K562 (cell line): ENCODE results near the gene ARHGAP15. TPM values are rescaled to one million over a fixed set of nuclear protein-coding genes. Genes with fewer than 3 reads are reported as not detected.

Experiments
- ATAC-seq: fragments of 200-7000 bp; cut with Tn5 transposase; 3 replicates; pipeline ENCODE4 v1.9.1; 2020; ENCODE audit warnings: moderate library complexity
- BruUV-seq: library from RNA; stranded (reverse); fragments of 400-500 nt; replicated peaks from 2 replicates; lab custom pipeline; 2021; lab: Mats Ljungman, UMichigan
- CTCF ChIA-PET: fragments of 300-600 bp; formaldehyde crosslinking; extraction: SDS; loops from one replicate; lab custom pipeline; 2021; ENCODE audit warnings: low intra/inter-chr PET ratio; lab: Yijun Ruan, JAX
- POLR2A ChIA-PET: fragments of 300-600, 350-650 bp; sonication (Branson Sonifier 250); formaldehyde crosslinking; extraction: SDS; loops from one replicate; lab custom pipeline; 2021; ENCODE audit warnings: antibody characterized with exemption, inconsistent platforms; lab: Yijun Ruan, JAX
- DNase-seq, 4 experiments: peaks; one replicate each; pipeline versions ENCODE4 v3.0.0 to v3.0.0-alpha.2; 2011 to 2018; ENCODE audit warnings: low spot score in 3 of 4, mixed read lengths in 3 of 4; ENCODE audit errors: extremely low read depth in 1 of 4
- FAIRE-seq: peaks from 2 replicates; lab custom pipeline; 2011; peaks lifted over from hg19 to GRCh38; lab: Jason Lieb, UNC
- H2AFZ ChIP-seq: 2 replicates; pipeline ENCODE4 v1.6.0; 2011; ENCODE audit warnings: low read depth, low read length, control low read depth, inconsistent platforms
- H3K27ac ChIP-seq: fragments of 200-600 bp; 3 replicates; pipeline ENCODE4 v1.8.0; 2011; ENCODE audit warnings: low read depth, mild to moderate bottlenecking, control low read depth, inconsistent platforms, low read length, moderate library complexity, mixed read lengths; ENCODE audit errors: extremely low read depth
- H3K27me3 ChIP-seq, 2 experiments: fragments of 300-600 bp in 1 of 2; 2 replicates in 1 of 2; 3 replicates in 1 of 2; pipeline versions ENCODE4 v1.6.0 to v1.8.0; 2011; ENCODE audit warnings: inconsistent platforms in 2 of 2, low read length in 2 of 2, mild to moderate bottlenecking in 1 of 2, mixed read lengths in 1 of 2, moderate library complexity in 1 of 2; ENCODE audit not compliant: control insufficient read depth in 2 of 2, insufficient read depth in 2 of 2
- H3K36me3 ChIP-seq: fragments of 300-600 bp; 3 replicates; pipeline ENCODE4 v1.8.0; 2011; ENCODE audit warnings: mild to moderate bottlenecking, low read length, inconsistent platforms; ENCODE audit not compliant: control insufficient read depth, insufficient read depth
- H3K4me1 ChIP-seq, 2 experiments: fragments of 200-600 bp in 1 of 2; replicated peaks in 1 of 2; 2 replicates in 1 of 2; 3 replicates in 1 of 2; pipeline versions ENCODE4 v1.5.1 to v1.8.0; 2011; ENCODE audit warnings: inconsistent platforms in 2 of 2, low read length in 2 of 2, mild to moderate bottlenecking in 1 of 2, mixed read lengths in 1 of 2, moderate library complexity in 1 of 2; ENCODE audit not compliant: control insufficient read depth in 2 of 2, insufficient read depth in 2 of 2
- H3K4me2 ChIP-seq: 2 replicates; pipeline ENCODE4 v1.6.1; 2011; ENCODE audit warnings: low read length, control low read depth, inconsistent platforms, mixed read lengths; ENCODE audit not compliant: insufficient read depth
- H3K4me3 ChIP-seq: fragments of 200-600 bp; sonication (generic), shearing (Covaris generic); 2 replicates; pipeline ENCODE4 v1.5.1; 2016; ENCODE audit warnings: control low read depth, inconsistent platforms
- H3K79me2 ChIP-seq: fragments of 200-600 bp; 3 replicates; pipeline ENCODE4 v1.8.0; 2011; ENCODE audit warnings: low read length, inconsistent platforms; ENCODE audit not compliant: control insufficient read depth, insufficient read depth
- H3K9ac ChIP-seq, 2 experiments: 2 replicates each; pipeline versions ENCODE4 v1.6.0 to v1.6.1; 2011; ENCODE audit warnings: low read depth in 2 of 2, low read length in 2 of 2, control low read depth in 1 of 2, inconsistent platforms in 1 of 2, mild to moderate bottlenecking in 1 of 2, mixed read lengths in 1 of 2; ENCODE audit not compliant: insufficient read depth in 1 of 2
- H3K9me1 ChIP-seq: one replicate; pipeline ENCODE4 v1.6.0; 2011; ENCODE audit warnings: inconsistent platforms, mild to moderate bottlenecking, low read length, moderate library complexity; ENCODE audit not compliant: control insufficient read depth, insufficient read depth
- H3K9me3 ChIP-seq: replicated peaks from 2 replicates; pipeline ENCODE4 v1.5.1; 2011; ENCODE audit warnings: low read depth, low read length, inconsistent platforms; ENCODE audit not compliant: control insufficient read depth, insufficient read depth
- H4K20me1 ChIP-seq: replicated peaks from 2 replicates; pipeline ENCODE4 v1.6.1; 2011; ENCODE audit warnings: low read length, inconsistent platforms, mixed read lengths; ENCODE audit not compliant: control insufficient read depth, insufficient read depth
- BACH1 ChIP-seq: fragments of 200-800 bp; sonication (Bioruptor generic); IDR thresholded peaks from 2 replicates; pipeline ENCODE4 v1.6.1; 2016; ENCODE audit warnings: missing genetic modification characterization, missing compliant biosample characterization
- KDM2B ChIP-seq: fragments of 250-450 bp; sonication (Bioruptor Pico); IDR thresholded peaks from 2 replicates; pipeline ENCODE4 v1.8.0; 2021; ENCODE audit warnings: mild to moderate bottlenecking, moderate library complexity
- RBM25 ChIP-seq: fragments of 200-400 bp; formaldehyde crosslinking; IDR thresholded peaks from 2 replicates; pipeline ENCODE4 v1.6.1; 2018; ENCODE audit warnings: low read length, low read depth, moderate library complexity; ENCODE audit not compliant: severe bottlenecking
- ZFP1 ChIP-seq: fragments of 450-650 bp; formaldehyde crosslinking; IDR thresholded peaks from 2 replicates; pipeline ENCODE4 v1.4.0; 2020; ENCODE audit warnings: mild to moderate bottlenecking, mixed read lengths
- in situ Hi-C: fragments of 300-500 bp; cut with MboI; formaldehyde crosslinking; loops from 4 replicates; pipeline ENCODE4 v1.15.0; 2018; ENCODE audit warnings: inconsistent platforms, mixed read lengths
- intact Hi-C: fragments of 100-400 bp; cut with micrococcal nuclease; formaldehyde crosslinking; loops from 2 replicates; pipeline ENCODE4 v1.14.2; 2022
- polyA plus RNA-seq, 8 experiments: library from polyadenylated mRNA; depleted of rRNA in 4 of 8; stranded (reverse) in 5 of 8; unstranded in 3 of 8; fragments of >200 nt; fragmentation: Nextera tagmentation in 2 of 8; fragmentation: Illumina TruSeq in 1 of 8; extraction: Ambion mirVana in 2 of 8; extraction: Trizol in 1 of 8; gene quantifications; 2 replicates each; pipeline versions ENCODE4 v1.2.1 to v1.2.3, GENCODE V29; 2011 to 2014; ENCODE audit warnings: inconsistent platforms in 1 of 8, missing spikeins in 1 of 8
- total RNA-seq, 7 experiments: library from RNA; depleted of rRNA in 6 of 7; stranded (reverse); fragments of >200 nt in 6 of 7; fragmentation: Illumina TruSeq in 2 of 7; extraction: Trizol in 2 of 7; gene quantifications; 2 replicates each; pipeline versions ENCODE4 v1.2.1 to v1.2.3, GENCODE V29; 2011 to 2021; ENCODE audit warnings: low replicate concordance in 1 of 7
- TF ChIP-seq, protein P1 (sequence below): sonication (generic); formaldehyde crosslinking; IDR thresholded peaks from 2 replicates; pipeline ENCODE4 v1.8.1; 2023; ENCODE audit warnings: missing genetic modification reagents, mild to moderate bottlenecking, borderline replicate concordance
- TF ChIP-seq, protein P2 (sequence below), 2 experiments: fragments of 450-650 bp in 1 of 2; sonication (generic) in 1 of 2; formaldehyde crosslinking; conservative IDR thresholded peaks; 2 replicates each; pipeline versions ENCODE4 v1.4.0 to v1.8.1; 2020 to 2022; ENCODE audit warnings: mild to moderate bottlenecking in 1 of 2, missing genetic modification reagents in 1 of 2
- TF ChIP-seq, protein P3 (sequence below), 2 experiments: fragments of 450-650 bp; formaldehyde crosslinking in 1 of 2; IDR thresholded peaks; 2 replicates each; pipeline versions ENCODE4 v1.4.0 to v1.6.1; 2014 to 2020; ENCODE audit warnings: mild to moderate bottlenecking in 2 of 2, borderline replicate concordance in 1 of 2, low read depth in 1 of 2

ARHGAP15 gene
- total and polyA plus RNA-seq, 9 of the 15 experiments (the other 6 are each of a cell fraction or from before 2014, with no cell fraction given), result 1.5 to 17.9 (median 7.9) TPM

DNA sequence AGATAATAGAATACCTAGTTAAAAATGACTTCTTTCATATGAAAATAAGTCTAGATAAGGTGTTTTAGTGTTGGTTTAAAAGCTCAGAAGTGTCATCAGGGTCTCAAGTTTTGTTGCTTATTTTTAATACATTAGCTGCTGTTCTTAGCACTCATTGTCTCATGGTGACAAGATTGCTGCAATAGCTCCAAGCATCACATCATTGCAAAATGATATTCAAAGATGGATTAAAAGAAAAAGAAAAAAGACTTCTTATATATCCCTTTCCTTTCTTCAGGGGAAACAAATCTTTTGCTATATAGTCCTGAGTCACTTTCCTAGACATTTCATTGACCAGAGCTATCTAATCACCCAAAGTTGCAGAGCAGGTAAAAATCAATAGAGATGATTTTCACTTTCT is 386.1 kb downstream of the ARHGAP15 start:
- in situ Hi-C loops, result no loop called here
- no peaks in the 10 kb centered on the region for H3K36me3 ChIP-seq
- BruUV-seq, result no TSS peak
- ATAC-seq (no peak), DNase-seq (no peak), FAIRE-seq (no peak)
- H3K9me3 ChIP-seq, result no peaks in the 10 kb centered on the region
- no peak overlapping the region for H2AFZ ChIP-seq
- H3K4me1 ChIP-seq, result no peaks in the 10 kb centered on the region; a peak in 1 of 5 replicates
- CTCF ChIA-PET, result no interaction called here
- POLR2A ChIA-PET, result no interaction called here
- no peak overlapping the region for H3K4me3 ChIP-seq
- no peaks in the 10 kb centered on the region for H3K9me1 ChIP-seq
- TF ChIP-seq, protein P1, sequence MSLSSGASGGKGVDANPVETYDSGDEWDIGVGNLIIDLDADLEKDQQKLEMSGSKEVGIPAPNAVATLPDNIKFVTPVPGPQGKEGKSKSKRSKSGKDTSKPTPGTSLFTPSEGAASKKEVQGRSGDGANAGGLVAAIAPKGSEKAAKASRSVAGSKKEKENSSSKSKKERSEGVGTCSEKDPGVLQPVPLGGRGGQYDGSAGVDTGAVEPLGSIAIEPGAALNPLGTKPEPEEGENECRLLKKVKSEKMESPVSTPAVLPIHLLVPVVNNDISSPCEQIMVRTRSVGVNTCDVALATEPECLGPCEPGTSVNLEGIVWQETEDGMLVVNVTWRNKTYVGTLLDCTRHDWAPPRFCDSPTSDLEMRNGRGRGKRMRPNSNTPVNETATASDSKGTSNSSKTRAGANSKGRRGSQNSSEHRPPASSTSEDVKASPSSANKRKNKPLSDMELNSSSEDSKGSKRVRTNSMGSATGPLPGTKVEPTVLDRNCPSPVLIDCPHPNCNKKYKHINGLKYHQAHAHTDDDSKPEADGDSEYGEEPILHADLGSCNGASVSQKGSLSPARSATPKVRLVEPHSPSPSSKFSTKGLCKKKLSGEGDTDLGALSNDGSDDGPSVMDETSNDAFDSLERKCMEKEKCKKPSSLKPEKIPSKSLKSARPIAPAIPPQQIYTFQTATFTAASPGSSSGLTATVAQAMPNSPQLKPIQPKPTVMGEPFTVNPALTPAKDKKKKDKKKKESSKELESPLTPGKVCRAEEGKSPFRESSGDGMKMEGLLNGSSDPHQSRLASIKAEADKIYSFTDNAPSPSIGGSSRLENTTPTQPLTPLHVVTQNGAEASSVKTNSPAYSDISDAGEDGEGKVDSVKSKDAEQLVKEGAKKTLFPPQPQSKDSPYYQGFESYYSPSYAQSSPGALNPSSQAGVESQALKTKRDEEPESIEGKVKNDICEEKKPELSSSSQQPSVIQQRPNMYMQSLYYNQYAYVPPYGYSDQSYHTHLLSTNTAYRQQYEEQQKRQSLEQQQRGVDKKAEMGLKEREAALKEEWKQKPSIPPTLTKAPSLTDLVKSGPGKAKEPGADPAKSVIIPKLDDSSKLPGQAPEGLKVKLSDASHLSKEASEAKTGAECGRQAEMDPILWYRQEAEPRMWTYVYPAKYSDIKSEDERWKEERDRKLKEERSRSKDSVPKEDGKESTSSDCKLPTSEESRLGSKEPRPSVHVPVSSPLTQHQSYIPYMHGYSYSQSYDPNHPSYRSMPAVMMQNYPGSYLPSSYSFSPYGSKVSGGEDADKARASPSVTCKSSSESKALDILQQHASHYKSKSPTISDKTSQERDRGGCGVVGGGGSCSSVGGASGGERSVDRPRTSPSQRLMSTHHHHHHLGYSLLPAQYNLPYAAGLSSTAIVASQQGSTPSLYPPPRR (CRISPR knock-in tag), result no peak
- TF ChIP-seq KDM2B (CRISPR knock-in tag) (no peak), ZFP1 (CRISPR knock-in tag) (no peak), BACH1 (tag) (no peak), RBM25 (peak; percentile 95)
- TF ChIP-seq, protein P2, sequence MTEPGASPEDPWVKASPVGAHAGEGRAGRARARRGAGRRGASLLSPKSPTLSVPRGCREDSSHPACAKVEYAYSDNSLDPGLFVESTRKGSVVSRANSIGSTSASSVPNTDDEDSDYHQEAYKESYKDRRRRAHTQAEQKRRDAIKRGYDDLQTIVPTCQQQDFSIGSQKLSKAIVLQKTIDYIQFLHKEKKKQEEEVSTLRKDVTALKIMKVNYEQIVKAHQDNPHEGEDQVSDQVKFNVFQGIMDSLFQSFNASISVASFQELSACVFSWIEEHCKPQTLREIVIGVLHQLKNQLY (CRISPR knock-in tag; conservative IDR thresholded peaks at IDR 0.05), result no peak
- TF ChIP-seq, protein P3, sequence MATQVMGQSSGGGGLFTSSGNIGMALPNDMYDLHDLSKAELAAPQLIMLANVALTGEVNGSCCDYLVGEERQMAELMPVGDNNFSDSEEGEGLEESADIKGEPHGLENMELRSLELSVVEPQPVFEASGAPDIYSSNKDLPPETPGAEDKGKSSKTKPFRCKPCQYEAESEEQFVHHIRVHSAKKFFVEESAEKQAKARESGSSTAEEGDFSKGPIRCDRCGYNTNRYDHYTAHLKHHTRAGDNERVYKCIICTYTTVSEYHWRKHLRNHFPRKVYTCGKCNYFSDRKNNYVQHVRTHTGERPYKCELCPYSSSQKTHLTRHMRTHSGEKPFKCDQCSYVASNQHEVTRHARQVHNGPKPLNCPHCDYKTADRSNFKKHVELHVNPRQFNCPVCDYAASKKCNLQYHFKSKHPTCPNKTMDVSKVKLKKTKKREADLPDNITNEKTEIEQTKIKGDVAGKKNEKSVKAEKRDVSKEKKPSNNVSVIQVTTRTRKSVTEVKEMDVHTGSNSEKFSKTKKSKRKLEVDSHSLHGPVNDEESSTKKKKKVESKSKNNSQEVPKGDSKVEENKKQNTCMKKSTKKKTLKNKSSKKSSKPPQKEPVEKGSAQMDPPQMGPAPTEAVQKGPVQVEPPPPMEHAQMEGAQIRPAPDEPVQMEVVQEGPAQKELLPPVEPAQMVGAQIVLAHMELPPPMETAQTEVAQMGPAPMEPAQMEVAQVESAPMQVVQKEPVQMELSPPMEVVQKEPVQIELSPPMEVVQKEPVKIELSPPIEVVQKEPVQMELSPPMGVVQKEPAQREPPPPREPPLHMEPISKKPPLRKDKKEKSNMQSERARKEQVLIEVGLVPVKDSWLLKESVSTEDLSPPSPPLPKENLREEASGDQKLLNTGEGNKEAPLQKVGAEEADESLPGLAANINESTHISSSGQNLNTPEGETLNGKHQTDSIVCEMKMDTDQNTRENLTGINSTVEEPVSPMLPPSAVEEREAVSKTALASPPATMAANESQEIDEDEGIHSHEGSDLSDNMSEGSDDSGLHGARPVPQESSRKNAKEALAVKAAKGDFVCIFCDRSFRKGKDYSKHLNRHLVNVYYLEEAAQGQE (IDR thresholded peaks at IDR 0.05; ENCODE audit: borderline replicate concordance), result no peak
- TF ChIP-seq, protein P3 (CRISPR knock-in tag; IDR thresholded peaks at IDR 0.05; ENCODE audit: low read depth), result no peak
- no peak overlapping the region for H3K9ac ChIP-seq
- H3K4me2 ChIP-seq, result no peak overlapping the region
- H3K79me2 ChIP-seq, result no peaks in the 10 kb centered on the region
- intact Hi-C loops, result no loop called here
- H4K20me1 ChIP-seq, result no peaks in the 10 kb centered on the region
- no peaks in the 10 kb centered on the region for H3K27me3 ChIP-seq
- H3K27ac ChIP-seq, result no peak overlapping the region
